Upper lobe of right lung (tissue), 1 donor: Measurements from ENCODE around the gene CCDC50. TPM values are rescaled to one million over a fixed set of nuclear protein-coding genes. Genes with fewer than 3 reads are reported as not detected.

Experiments
- ATAC-seq: fragments of 200-7000 bp; cut with Tn5 transposase; one replicate; pipeline ENCODE4 v1.9.1; 2020; ENCODE audit warnings: mild to moderate bottlenecking, moderate library complexity
- DNase-seq: peaks from one replicate; pipeline ENCODE4 v3.0.0-alpha.2; 2020
- H3K27ac ChIP-seq: fragments of 200-600 bp; one replicate; pipeline ENCODE4 v1.8.0; 2022
- H3K27me3 ChIP-seq: fragments of 200-600 bp; one replicate; pipeline ENCODE4 v1.8.0; 2022; ENCODE audit warnings: mild to moderate bottlenecking
- H3K36me3 ChIP-seq: fragments of 200-600 bp; one replicate; pipeline ENCODE4 v1.8.0; 2022
- H3K4me1 ChIP-seq: fragments of 200-600 bp; one replicate; pipeline ENCODE4 v1.8.0; 2022
- H3K4me3 ChIP-seq: fragments of 200-600 bp; one replicate; pipeline ENCODE4 v1.8.0; 2022; ENCODE audit warnings: mild to moderate bottlenecking
- H3K9me3 ChIP-seq: fragments of 200-600 bp; one replicate; pipeline ENCODE4 v1.8.0; 2022
- CTCF ChIP-seq: fragments of 200-600 bp; IDR thresholded peaks from one replicate; pipeline ENCODE4 v1.8.0; 2022; ENCODE audit warnings: antibody characterized with exemption
- intact Hi-C: fragments of 100-400 bp; cut with DNase I; formaldehyde crosslinking; loops from one replicate; pipeline ENCODE4 v1.11.0; 2022
- total RNA-seq: library from RNA; stranded (reverse); fragmentation: NEBNext Ultra II Directional; extraction: Animal tissue kit (Norgen Biotek cat#: 25700); gene quantifications from one replicate; pipeline ENCODE4 v1.2.1, GENCODE V29; 2021
- donor health status: DM: no; HTN: yes; CAD: no; lungs with severe emphysema.

Gene CCDC50
- total RNA-seq, 1 donor from 2014 or later = 73.2 TPM

GRCh38 chr3:191338177-191338488, 8.9 kb downstream of the CCDC50 start:
- H3K36me3 ChIP-seq = no peaks in the 10 kb centered on the region

DNA sequence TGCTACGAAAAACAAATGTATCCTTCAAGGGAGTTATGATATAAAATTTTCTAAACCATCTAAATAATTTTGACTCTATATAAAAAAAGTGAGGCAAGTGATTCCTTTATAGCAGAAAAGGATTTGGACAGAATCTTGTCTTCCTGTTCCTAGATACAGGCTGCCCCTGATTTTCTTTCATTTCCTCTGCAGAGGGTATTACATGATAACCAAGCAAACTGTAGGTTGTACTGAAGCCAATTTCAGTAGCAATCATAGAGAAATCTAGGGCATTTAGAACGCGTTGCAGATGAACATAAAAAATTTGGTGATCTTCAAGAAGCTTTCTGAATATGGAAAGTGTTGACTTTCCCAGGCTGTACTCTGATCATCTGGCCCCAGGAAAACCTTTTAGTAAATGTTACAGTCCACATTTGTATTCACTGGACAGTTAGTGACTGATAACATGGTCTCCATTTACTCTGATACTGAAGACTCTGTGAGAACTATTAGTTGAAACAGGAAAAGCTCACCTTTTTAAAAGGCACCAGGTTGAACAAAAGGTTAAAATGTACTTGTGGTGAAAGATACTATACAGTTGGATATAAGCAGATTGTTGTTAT, 10.2 kb downstream of the CCDC50 start:
- H3K27me3 ChIP-seq = no peaks in the 10 kb centered on the region
- peaks cover 45% of the 10 kb centered on the region for H3K4me1 ChIP-seq
- ATAC-seq = no peak
- TF ChIP-seq CTCF = no peak
- DNase-seq = no peak
- H3K36me3 ChIP-seq = no peaks in the 10 kb centered on the region
- intact Hi-C loops = no loop called here
- no peak overlapping the region for H3K27ac ChIP-seq
- H3K9me3 ChIP-seq = no peaks in the 10 kb centered on the region
- no peak overlapping the region for H3K4me3 ChIP-seq

More at GRCh38 chr3:191338177-191338488, 8.9 kb downstream of the CCDC50 start:
- DNase-seq (no peak), ATAC-seq (no peak)
- H3K27me3 ChIP-seq = no peaks in the 10 kb centered on the region
- H3K4me1 ChIP-seq = peaks cover 39% of the 10 kb centered on the region
- no peak for TF ChIP-seq CTCF
- no peaks in the 10 kb centered on the region for H3K9me3 ChIP-seq
- no peak overlapping the region for H3K4me3 ChIP-seq
- intact Hi-C loops = no loop called here
- H3K27ac ChIP-seq = no peak overlapping the region

GRCh38 chr3:191340351-191340750, 11.2 kb downstream of the CCDC50 start:
- no peak for ATAC-seq
- no peaks in the 10 kb centered on the region for H3K9me3 ChIP-seq
- no peak for DNase-seq
- TF ChIP-seq CTCF = no peak
- no peaks in the 10 kb centered on the region for H3K36me3 ChIP-seq
- no peak overlapping the region for H3K4me3 ChIP-seq
- intact Hi-C loops = no loop called here
- H3K27ac ChIP-seq = no peak overlapping the region
- no peaks in the 10 kb centered on the region for H3K27me3 ChIP-seq
- H3K4me1 ChIP-seq = peaks cover 54% of the 10 kb centered on the region

DNA sequence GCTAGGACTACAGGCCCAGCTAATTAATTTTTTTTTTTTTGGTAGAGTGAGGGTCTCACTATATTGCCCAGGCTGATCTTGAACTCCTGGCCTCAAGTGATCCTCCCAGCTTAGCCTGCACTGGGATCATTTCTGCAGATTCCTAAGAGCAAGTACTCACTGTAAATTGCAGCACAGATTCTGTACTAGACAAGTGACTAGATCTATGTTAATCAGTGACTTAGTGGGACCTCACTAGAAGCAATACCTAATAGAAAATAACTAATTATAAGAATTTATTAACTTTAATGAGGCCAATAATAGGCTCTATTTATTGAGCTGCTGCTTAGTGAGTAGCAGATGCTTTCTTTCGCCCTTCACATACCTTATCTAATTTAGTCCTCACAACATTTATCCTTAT, 11.8 kb downstream of the CCDC50 start:
- H3K4me1 ChIP-seq = peaks cover 54% of the 10 kb centered on the region
- H3K27ac ChIP-seq = no peak overlapping the region
- ATAC-seq (no peak), DNase-seq (no peak)
- intact Hi-C loops = no loop called here
- H3K4me3 ChIP-seq = no peak overlapping the region
- no peaks in the 10 kb centered on the region for H3K27me3 ChIP-seq
- no peak for TF ChIP-seq CTCF
- no peaks in the 10 kb centered on the region for H3K36me3 ChIP-seq
- H3K9me3 ChIP-seq = no peaks in the 10 kb centered on the region

- TF ChIP-seq CTCF = no peak
- H3K4me3 ChIP-seq = no peak overlapping the region
- H3K4me1 ChIP-seq = peaks cover 58% of the 10 kb centered on the region
- no peaks in the 10 kb centered on the region for H3K36me3 ChIP-seq
- DNase-seq = no peak
- ATAC-seq = no peak
- no peak overlapping the region for H3K27ac ChIP-seq
- H3K27me3 ChIP-seq = no peaks in the 10 kb centered on the region
- intact Hi-C loops = no loop called here
- H3K9me3 ChIP-seq = no peaks in the 10 kb centered on the region
Measured at GRCh38 chr3:191342006-191342405, 12.8 kb downstream of the CCDC50 start.

DNA sequence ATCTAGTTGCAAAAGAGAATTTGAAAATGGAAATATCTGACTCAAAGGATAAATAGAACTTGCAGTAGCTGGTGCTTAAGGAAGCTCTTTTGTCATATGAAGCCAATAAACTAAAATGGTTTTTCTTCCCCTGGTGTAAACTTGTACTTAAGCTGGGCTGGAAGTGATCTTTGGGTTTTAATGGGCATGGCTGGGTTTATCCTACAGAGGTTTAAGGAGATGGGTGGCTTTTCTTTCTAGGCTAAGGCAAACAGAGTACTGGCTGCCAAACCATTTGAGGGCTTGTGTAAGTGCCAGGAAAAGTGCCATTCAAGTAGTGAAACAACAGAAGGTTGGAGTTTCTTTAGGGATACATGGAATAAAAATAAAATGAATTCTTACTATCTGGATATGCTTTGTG, 13.2 kb downstream of the CCDC50 start:
- no peak for TF ChIP-seq CTCF
- Histone ChIP-seq H3K4me3 (no peak overlapping the region), H3K27me3 (no peaks in the 10 kb centered on the region), H3K27ac (no peak overlapping the region), H3K9me3 (no peaks in the 10 kb centered on the region), H3K36me3 (no peaks in the 10 kb centered on the region), H3K4me1 (peaks cover 58% of the 10 kb centered on the region)
- ATAC-seq (no peak), DNase-seq (no peak)
- intact Hi-C loops = no loop called here
